Measurements from ENCODE around the gene FTHL17.

FTHL17 gene

GRCh38 chrX:31036895-31037294 is 34.9 kb downstream of the FTHL17 start:
- DNase-seq, result peak; percentile 49

GRCh38 chrX:31027351-31027750 is 44.5 kb downstream of the FTHL17 start:
- no peak for DNase-seq

- no peak for DNase-seq
These were observed 47.0 kb downstream of the FTHL17 start for GRCh38 chrX:31024866-31025265.

DNA sequence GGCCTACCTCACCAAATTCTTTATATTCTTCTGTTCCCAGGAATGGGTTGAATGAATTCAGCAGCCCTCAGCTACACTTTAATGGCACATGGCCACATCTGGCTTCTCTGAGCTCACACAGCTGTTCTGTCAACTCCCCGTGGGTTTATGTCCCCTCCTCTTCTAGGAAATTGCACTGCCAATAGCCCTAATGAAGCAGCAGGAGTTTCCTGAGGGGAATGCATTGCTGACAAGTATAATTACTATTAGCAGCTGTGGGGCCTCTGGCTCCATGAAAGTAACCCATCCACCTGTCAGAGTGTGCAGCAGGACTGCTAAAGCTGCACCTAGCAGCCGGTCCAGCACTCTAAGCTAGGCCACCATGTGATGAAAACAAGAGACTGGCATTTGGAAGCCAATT is 50.3 kb downstream of the FTHL17 start:
- DNase-seq, result no peak

All from suppressor macrophage treated with lipopolysaccharide for 4 hours (primary cell).